ENCODE data around the gene ADAMTSL1. TPM values are rescaled to one million over a fixed set of nuclear protein-coding genes. Genes with fewer than 3 reads are reported as not detected.

ADAMTSL1 gene
- total and polyA plus RNA-seq, 2 of the 8 experiments (the other 6 are each of a cell fraction or from before 2014, with no cell fraction given), result 0.84 to 1.1 TPM

- TF ChIP-seq, protein P1, sequence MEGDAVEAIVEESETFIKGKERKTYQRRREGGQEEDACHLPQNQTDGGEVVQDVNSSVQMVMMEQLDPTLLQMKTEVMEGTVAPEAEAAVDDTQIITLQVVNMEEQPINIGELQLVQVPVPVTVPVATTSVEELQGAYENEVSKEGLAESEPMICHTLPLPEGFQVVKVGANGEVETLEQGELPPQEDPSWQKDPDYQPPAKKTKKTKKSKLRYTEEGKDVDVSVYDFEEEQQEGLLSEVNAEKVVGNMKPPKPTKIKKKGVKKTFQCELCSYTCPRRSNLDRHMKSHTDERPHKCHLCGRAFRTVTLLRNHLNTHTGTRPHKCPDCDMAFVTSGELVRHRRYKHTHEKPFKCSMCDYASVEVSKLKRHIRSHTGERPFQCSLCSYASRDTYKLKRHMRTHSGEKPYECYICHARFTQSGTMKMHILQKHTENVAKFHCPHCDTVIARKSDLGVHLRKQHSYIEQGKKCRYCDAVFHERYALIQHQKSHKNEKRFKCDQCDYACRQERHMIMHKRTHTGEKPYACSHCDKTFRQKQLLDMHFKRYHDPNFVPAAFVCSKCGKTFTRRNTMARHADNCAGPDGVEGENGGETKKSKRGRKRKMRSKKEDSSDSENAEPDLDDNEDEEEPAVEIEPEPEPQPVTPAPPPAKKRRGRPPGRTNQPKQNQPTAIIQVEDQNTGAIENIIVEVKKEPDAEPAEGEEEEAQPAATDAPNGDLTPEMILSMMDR (IDR thresholded peaks at IDR 0.05; ENCODE audit: control extremely low read depth in 1 of 3, insufficient read depth in 1 of 3, low read depth in 1 of 3, low read length in 3 of 3), result no peak
- TF ChIP-seq BRCA1 (IDR thresholded peaks at IDR 0.05; ENCODE audit: low read depth, low read length) (no peak), EP300 (IDR thresholded peaks at IDR 0.05; ENCODE audit: borderline replicate concordance in 1 of 2, low read depth in 2 of 2, low read length in 2 of 2) (no peak), CREB1 (IDR thresholded peaks at IDR 0.05) (no peak)
These were observed 297.1 kb downstream of the ADAMTSL1 start (continued) for GRCh38 chr9:18771011-18771410.

Data from H1 (cell line).